OCI-LY3 (cell line): ENCODE measurements around the gene TTC29.

Experiments used
- H2AFZ ChIP-seq: fragments of 200-600, 300-600 bp; shearing (Covaris generic); 2 replicates; pipeline ENCODE4 v1.6.0; 2014; ENCODE audit warnings: antibody characterized with exemption, low read depth, low read length
- H3K27ac ChIP-seq: fragments of 200-600, 300-600 bp; sonication (generic); 2 replicates; pipeline ENCODE4 v1.5.1; 2014; ENCODE audit warnings: mild to moderate bottlenecking, low read length, moderate library complexity, mixed read lengths
- H3K27me3 ChIP-seq: fragments of 200-600, 300-600 bp; sonication (generic); 2 replicates; pipeline ENCODE4 v1.6.1; 2014; ENCODE audit warnings: low read depth, low read length, mixed read lengths
- H3K36me3 ChIP-seq: fragments of 200-600, 300-600 bp; sonication (generic); replicated peaks from 2 replicates; pipeline ENCODE3; 2014; ENCODE audit warnings: low read depth, low read length, mixed read lengths
- H3K4me1 ChIP-seq: fragments of 300-600, 200-600 bp; sonication (generic); 2 replicates; pipeline ENCODE4 v1.6.1; 2014; ENCODE audit warnings: low read length, mixed read lengths
- H3K4me2 ChIP-seq: fragments of 200-600, 300-600 bp; sonication (generic); 2 replicates; pipeline ENCODE4 v1.6.1; 2014; ENCODE audit warnings: low read length, mixed read lengths
- H3K4me3 ChIP-seq: fragments of 300-600, 200-600 bp; sonication (generic); 2 replicates; pipeline ENCODE4 v1.5.1; 2014; ENCODE audit warnings: antibody characterized with exemption, mild to moderate bottlenecking, low read length, moderate library complexity
- H3K79me2 ChIP-seq: fragments of 300-600, 200-600 bp; shearing (Covaris generic); 2 replicates; pipeline ENCODE4 v1.6.1; 2014; ENCODE audit warnings: mild to moderate bottlenecking, low read length, mixed read lengths
- H3K9ac ChIP-seq: fragments of 300-600, 200-600 bp; shearing (Covaris generic); 2 replicates; pipeline ENCODE4 v1.6.0; 2014; ENCODE audit warnings: mild to moderate bottlenecking, low read length, moderate library complexity
- H3K9me3 ChIP-seq: fragments of 200-600, 300-600 bp; shearing (Covaris generic); 2 replicates; pipeline ENCODE4 v1.6.1; 2014; ENCODE audit warnings: low read length, mixed read lengths; ENCODE audit not compliant: insufficient read depth
- H4K20me1 ChIP-seq: fragments of 200-600, 300-600 bp; sonication (generic); 2 replicates; pipeline ENCODE4 v1.6.1; 2016; ENCODE audit warnings: low read length, mixed read lengths; ENCODE audit not compliant: insufficient read depth
- CTCF ChIP-seq: fragments of 200-600, 300-600 bp; sonication (generic); IDR thresholded peaks from 2 replicates; pipeline ENCODE4 v1.5.1; 2014; ENCODE audit warnings: antibody characterized with exemption, low read length, low read depth
- EZH2phosphoT487 ChIP-seq: fragments of 200-600 bp; shearing (Covaris generic); IDR thresholded peaks from 2 replicates; pipeline ENCODE4 v1.6.1; 2018; ENCODE audit warnings: antibody characterized with exemption, mixed run types, low read depth

Gene TTC29

GRCh38 chr4:146927695-146928094, 18.0 kb downstream of the TTC29 start:
- H3K79me2 ChIP-seq, result no peaks in the 10 kb centered on the region
- H3K27ac ChIP-seq, result no peak overlapping the region
- TF ChIP-seq EZH2phosphoT487, result no peak
- TF ChIP-seq CTCF, result no peak
- H4K20me1 ChIP-seq, result no peaks in the 10 kb centered on the region
- H3K4me1 ChIP-seq, result no peaks in the 10 kb centered on the region
- H2AFZ ChIP-seq, result no peak overlapping the region
- H3K9me3 ChIP-seq, result no peaks in the 10 kb centered on the region
- H3K36me3 ChIP-seq, result no peaks in the 10 kb centered on the region
- no peak overlapping the region for H3K4me3 ChIP-seq
- no peak overlapping the region for H3K9ac ChIP-seq
- no peak overlapping the region for H3K4me2 ChIP-seq
- peaks cover 11% of the 10 kb centered on the region; the same call in 1 of the 2 replicates for H3K27me3 ChIP-seq

- no peaks in the 10 kb centered on the region for H3K9me3 ChIP-seq
- H3K9ac ChIP-seq, result no peak overlapping the region
- H3K27me3 ChIP-seq, result peaks cover 27% of the 10 kb centered on the region
- H3K36me3 ChIP-seq, result no peaks in the 10 kb centered on the region
- no peaks in the 10 kb centered on the region for H3K4me1 ChIP-seq
- no peaks in the 10 kb centered on the region for H3K79me2 ChIP-seq
- TF ChIP-seq CTCF (peak; percentile 98), EZH2phosphoT487 (no peak)
- H2AFZ ChIP-seq, result no peak overlapping the region
- H3K4me3 ChIP-seq, result no peak overlapping the region
- no peak overlapping the region for H3K4me2 ChIP-seq
- H4K20me1 ChIP-seq, result no peaks in the 10 kb centered on the region
- H3K27ac ChIP-seq, result no peak overlapping the region
Measured at GRCh38 chr4:146916479-146917076, 29.1 kb downstream of the TTC29 start.

DNA sequence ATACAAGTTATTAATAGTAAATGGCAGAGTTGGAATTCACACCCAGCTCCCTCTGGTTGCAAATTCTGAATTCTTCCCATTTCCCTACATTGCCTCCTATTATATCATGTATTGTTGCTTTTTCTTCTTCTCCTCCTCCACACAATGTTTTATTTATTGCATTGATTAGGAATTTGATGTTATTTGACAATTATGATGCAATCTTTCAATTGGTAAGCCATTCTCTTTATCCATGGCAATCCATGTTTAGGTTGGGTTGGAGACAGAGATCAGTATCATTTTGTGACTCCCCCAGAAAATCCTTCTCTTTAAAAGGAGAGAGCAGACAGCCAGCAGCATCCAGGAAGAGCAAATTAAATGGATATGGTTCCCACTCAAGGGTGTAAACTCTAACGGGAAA, 30.5 kb downstream of the TTC29 start:
- Histone ChIP-seq H3K27me3 (peaks cover 30% of the 10 kb centered on the region), H4K20me1 (no peaks in the 10 kb centered on the region), H3K36me3 (no peaks in the 10 kb centered on the region), H3K9me3 (no peaks in the 10 kb centered on the region), H3K4me2 (no peak overlapping the region), H3K4me1 (no peaks in the 10 kb centered on the region), H3K27ac (no peak overlapping the region), H2AFZ (no peak overlapping the region), H3K4me3 (no peak overlapping the region), H3K79me2 (no peaks in the 10 kb centered on the region), H3K9ac (no peak overlapping the region)
- TF ChIP-seq CTCF (no peak), EZH2phosphoT487 (no peak)

DNA sequence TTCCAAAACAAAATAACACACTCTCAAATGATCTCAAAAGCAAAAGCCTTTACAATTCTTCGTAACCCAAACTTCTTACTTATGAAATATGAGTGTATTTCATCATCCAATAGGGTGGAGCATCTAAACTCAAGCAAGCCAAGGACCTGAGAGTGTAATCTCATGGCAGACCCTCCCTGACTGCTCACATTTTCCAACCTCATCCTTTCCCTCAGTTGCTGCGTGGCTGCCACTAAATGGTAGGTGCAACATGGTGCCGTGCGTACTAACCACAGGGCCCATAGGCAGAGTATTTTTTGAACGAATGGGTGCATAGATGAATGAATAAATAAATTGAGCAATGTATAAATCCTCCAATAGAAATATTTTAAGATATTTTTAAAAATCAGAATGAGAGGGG, 45.4 kb downstream of the TTC29 start:
- Histone ChIP-seq H3K79me2 (no peaks in the 10 kb centered on the region), H3K27me3 (peaks cover 13% of the 10 kb centered on the region; the same call in 1 of the 2 replicates), H3K36me3 (no peaks in the 10 kb centered on the region), H3K9me3 (no peaks in the 10 kb centered on the region), H3K27ac (no peak overlapping the region), H4K20me1 (no peaks in the 10 kb centered on the region), H3K4me3 (no peak overlapping the region), H3K4me1 (no peaks in the 10 kb centered on the region), H3K9ac (no peak overlapping the region), H2AFZ (no peak overlapping the region), H3K4me2 (no peak overlapping the region)
- TF ChIP-seq EZH2phosphoT487 (no peak), CTCF (no peak)
